Hepatocyte (in vitro differentiated cells): ENCODE measurements around the gene DDX10.

Experiments used
- CTCF ChIP-seq: fragments of 200-600 bp; sonication (generic); IDR thresholded peaks from 2 replicates; pipeline ENCODE4 v1.5.1; 2016; ENCODE audit warnings: antibody characterized with exemption, mild to moderate bottlenecking; ENCODE audit not compliant: poor library complexity
- EZH2 ChIP-seq: fragments of 200-600 bp; sonication (generic); IDR thresholded peaks from 2 replicates; pipeline ENCODE4 v1.6.1; 2016; ENCODE audit warnings: antibody characterized with exemption, mild to moderate bottlenecking, borderline replicate concordance

GRCh38 chr11:108859510-108859909 is 194.6 kb downstream of the DDX10 start:
- TF ChIP-seq CTCF (no peak), EZH2 (no peak)
